K562 (cell line): ENCODE data around the gene RETREG1. TPM values are rescaled to one million over a fixed set of nuclear protein-coding genes. Genes with fewer than 3 reads are reported as not detected.

Experiments
- ATAC-seq: fragments of 200-7000 bp; cut with Tn5 transposase; 3 replicates; pipeline ENCODE4 v1.9.1; 2020; ENCODE audit warnings: moderate library complexity
- BruUV-seq: library from RNA; stranded (reverse); fragments of 400-500 nt; replicated peaks from 2 replicates; lab custom pipeline; 2021; lab: Mats Ljungman, UMichigan
- CTCF ChIA-PET: fragments of 300-600 bp; formaldehyde crosslinking; extraction: SDS; loops from one replicate; lab custom pipeline; 2021; ENCODE audit warnings: low intra/inter-chr PET ratio; lab: Yijun Ruan, JAX
- POLR2A ChIA-PET: fragments of 300-600, 350-650 bp; sonication (Branson Sonifier 250); formaldehyde crosslinking; extraction: SDS; loops from one replicate; lab custom pipeline; 2021; ENCODE audit warnings: antibody characterized with exemption, inconsistent platforms; lab: Yijun Ruan, JAX
- DNase-seq, 4 experiments: peaks; one replicate each; pipeline versions ENCODE4 v3.0.0 to v3.0.0-alpha.2; 2011 to 2018; ENCODE audit warnings: low spot score in 3 of 4, mixed read lengths in 3 of 4; ENCODE audit errors: extremely low read depth in 1 of 4
- FAIRE-seq: peaks from 2 replicates; lab custom pipeline; 2011; peaks lifted over from hg19 to GRCh38; lab: Jason Lieb, UNC
- H2AFZ ChIP-seq: 2 replicates; pipeline ENCODE4 v1.6.0; 2011; ENCODE audit warnings: low read depth, low read length, control low read depth, inconsistent platforms
- H3K27ac ChIP-seq: fragments of 200-600 bp; 3 replicates; pipeline ENCODE4 v1.8.0; 2011; ENCODE audit warnings: low read depth, mild to moderate bottlenecking, control low read depth, inconsistent platforms, low read length, moderate library complexity, mixed read lengths; ENCODE audit errors: extremely low read depth
- H3K27me3 ChIP-seq, 2 experiments: fragments of 300-600 bp in 1 of 2; 2 replicates in 1 of 2; 3 replicates in 1 of 2; pipeline versions ENCODE4 v1.6.0 to v1.8.0; 2011; ENCODE audit warnings: inconsistent platforms in 2 of 2, low read length in 2 of 2, mild to moderate bottlenecking in 1 of 2, mixed read lengths in 1 of 2, moderate library complexity in 1 of 2; ENCODE audit not compliant: control insufficient read depth in 2 of 2, insufficient read depth in 2 of 2
- H3K36me3 ChIP-seq: fragments of 300-600 bp; 3 replicates; pipeline ENCODE4 v1.8.0; 2011; ENCODE audit warnings: mild to moderate bottlenecking, low read length, inconsistent platforms; ENCODE audit not compliant: control insufficient read depth, insufficient read depth
- H3K4me1 ChIP-seq, 2 experiments: fragments of 200-600 bp in 1 of 2; replicated peaks in 1 of 2; 2 replicates in 1 of 2; 3 replicates in 1 of 2; pipeline versions ENCODE4 v1.5.1 to v1.8.0; 2011; ENCODE audit warnings: inconsistent platforms in 2 of 2, low read length in 2 of 2, mild to moderate bottlenecking in 1 of 2, mixed read lengths in 1 of 2, moderate library complexity in 1 of 2; ENCODE audit not compliant: control insufficient read depth in 2 of 2, insufficient read depth in 2 of 2
- H3K4me2 ChIP-seq: 2 replicates; pipeline ENCODE4 v1.6.1; 2011; ENCODE audit warnings: low read length, control low read depth, inconsistent platforms, mixed read lengths; ENCODE audit not compliant: insufficient read depth
- H3K4me3 ChIP-seq: fragments of 200-600 bp; sonication (generic), shearing (Covaris generic); 2 replicates; pipeline ENCODE4 v1.5.1; 2016; ENCODE audit warnings: control low read depth, inconsistent platforms
- H3K79me2 ChIP-seq: fragments of 200-600 bp; 3 replicates; pipeline ENCODE4 v1.8.0; 2011; ENCODE audit warnings: low read length, inconsistent platforms; ENCODE audit not compliant: control insufficient read depth, insufficient read depth
- H3K9ac ChIP-seq, 2 experiments: 2 replicates each; pipeline versions ENCODE4 v1.6.0 to v1.6.1; 2011; ENCODE audit warnings: low read depth in 2 of 2, low read length in 2 of 2, control low read depth in 1 of 2, inconsistent platforms in 1 of 2, mild to moderate bottlenecking in 1 of 2, mixed read lengths in 1 of 2; ENCODE audit not compliant: insufficient read depth in 1 of 2
- H3K9me1 ChIP-seq: one replicate; pipeline ENCODE4 v1.6.0; 2011; ENCODE audit warnings: inconsistent platforms, mild to moderate bottlenecking, low read length, moderate library complexity; ENCODE audit not compliant: control insufficient read depth, insufficient read depth
- H3K9me3 ChIP-seq: replicated peaks from 2 replicates; pipeline ENCODE4 v1.5.1; 2011; ENCODE audit warnings: low read depth, low read length, inconsistent platforms; ENCODE audit not compliant: control insufficient read depth, insufficient read depth
- H4K20me1 ChIP-seq: replicated peaks from 2 replicates; pipeline ENCODE4 v1.6.1; 2011; ENCODE audit warnings: low read length, inconsistent platforms, mixed read lengths; ENCODE audit not compliant: control insufficient read depth, insufficient read depth
- C11orf30 ChIP-seq: fragments of 450-650 bp; IDR thresholded peaks from 2 replicates; pipeline ENCODE4 v1.6.1; 2016; ENCODE audit warnings: low read depth, mild to moderate bottlenecking
- DPF2 ChIP-seq: fragments of 450-650 bp; IDR thresholded peaks from 2 replicates; pipeline ENCODE4 v1.6.1; 2016
- OTX1 ChIP-seq: fragments of 450-650 bp; formaldehyde crosslinking; IDR thresholded peaks from 2 replicates; pipeline ENCODE4 v1.4.0; 2022; ENCODE audit warnings: mild to moderate bottlenecking
- PPARD ChIP-seq: fragments of 250-450 bp; sonication (Bioruptor Pico); IDR thresholded peaks from 2 replicates; pipeline ENCODE4 v1.8.0; 2022; ENCODE audit warnings: inconsistent platforms, mild to moderate bottlenecking, moderate library complexity
- ZNF133 ChIP-seq: fragments of 250-450 bp; sonication (Bioruptor Pico); IDR thresholded peaks from 2 replicates; pipeline ENCODE4 v1.4.0; 2020; ENCODE audit warnings: mild to moderate bottlenecking
- ZNF165 ChIP-seq: fragments of 250-450 bp; sonication (Bioruptor Pico); IDR thresholded peaks from 2 replicates; pipeline ENCODE4 v1.4.0; 2020; ENCODE audit warnings: borderline replicate concordance
- ZNF282 ChIP-seq: sonication (generic); formaldehyde crosslinking; IDR thresholded peaks from 2 replicates; pipeline ENCODE4 v1.8.1; 2023; ENCODE audit warnings: missing genetic modification reagents
- ZNF316 ChIP-seq: fragments of 450-650 bp; IDR thresholded peaks from 2 replicates; pipeline ENCODE4 v1.6.1; 2016
- in situ Hi-C: fragments of 300-500 bp; cut with MboI; formaldehyde crosslinking; loops from 4 replicates; pipeline ENCODE4 v1.15.0; 2018; ENCODE audit warnings: inconsistent platforms, mixed read lengths
- intact Hi-C: fragments of 100-400 bp; cut with micrococcal nuclease; formaldehyde crosslinking; loops from 2 replicates; pipeline ENCODE4 v1.14.2; 2022
- polyA plus RNA-seq, 8 experiments: library from polyadenylated mRNA; depleted of rRNA in 4 of 8; stranded (reverse) in 5 of 8; unstranded in 3 of 8; fragments of >200 nt; fragmentation: Nextera tagmentation in 2 of 8; fragmentation: Illumina TruSeq in 1 of 8; extraction: Ambion mirVana in 2 of 8; extraction: Trizol in 1 of 8; gene quantifications; 2 replicates each; pipeline versions ENCODE4 v1.2.1 to v1.2.3, GENCODE V29; 2011 to 2014; ENCODE audit warnings: inconsistent platforms in 1 of 8, missing spikeins in 1 of 8
- total RNA-seq, 7 experiments: library from RNA; depleted of rRNA in 6 of 7; stranded (reverse); fragments of >200 nt in 6 of 7; fragmentation: Illumina TruSeq in 2 of 7; extraction: Trizol in 2 of 7; gene quantifications; 2 replicates each; pipeline versions ENCODE4 v1.2.1 to v1.2.3, GENCODE V29; 2011 to 2021; ENCODE audit warnings: low replicate concordance in 1 of 7
- TF ChIP-seq, protein P1 (sequence below): IDR thresholded peaks from 2 replicates; pipeline ENCODE4 v1.6.1; 2012; ENCODE audit warnings: low read depth, low read length, improper control_type of control experiment, borderline replicate concordance
- TF ChIP-seq, protein P2 (sequence below): fragments of 200-800 bp; sonication (Bioruptor generic); IDR thresholded peaks from 2 replicates; pipeline ENCODE4 v1.6.1; 2017; ENCODE audit warnings: missing genetic modification characterization, missing compliant biosample characterization

The RETREG1 gene
- total and polyA plus RNA-seq, 9 of the 15 experiments (the other 6 are each of a cell fraction or from before 2014, with no cell fraction given) = 0.01 to 0.20 (median 0.08) TPM; not detected in 5

DNA sequence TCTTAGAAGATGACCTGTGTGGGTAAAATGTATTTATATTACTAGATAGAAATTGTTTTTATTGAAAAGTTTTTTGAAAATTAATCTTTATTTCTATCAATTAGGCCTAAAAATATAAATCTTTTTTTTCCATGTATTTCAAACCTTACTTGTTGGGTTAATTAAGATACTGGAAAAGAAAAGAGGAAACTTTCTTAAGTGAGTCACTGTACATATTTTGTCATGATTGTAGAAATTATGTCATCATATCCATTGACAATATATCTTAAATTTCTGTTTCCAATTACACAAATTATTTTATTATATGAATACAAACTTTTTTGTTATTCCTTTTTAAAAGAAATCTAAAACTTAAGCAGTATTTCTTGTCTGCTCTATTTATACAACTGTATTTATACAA, 53.1 kb downstream of the RETREG1 start:
- ATAC-seq (no peak), FAIRE-seq (no peak), DNase-seq (no peak)
- peaks cover 4 to 10% of the 10 kb centered on the region in 2 experiments; a peak in 2 of 5 replicates for H3K27me3 ChIP-seq
- intact Hi-C loops = no loop called here
- ChIA-PET CTCF (no interaction called here), POLR2A (no interaction called here)
- H3K36me3 ChIP-seq = no peaks in the 10 kb centered on the region
- H3K4me3 ChIP-seq = no peak overlapping the region
- no peaks in the 10 kb centered on the region for H3K4me1 ChIP-seq
- H3K9me1 ChIP-seq = no peaks in the 10 kb centered on the region
- H4K20me1 ChIP-seq = no peaks in the 10 kb centered on the region
- no peak overlapping the region for H2AFZ ChIP-seq
- no peak overlapping the region for H3K4me2 ChIP-seq
- BruUV-seq = no TSS peak
- no peaks in the 10 kb centered on the region for H3K9me3 ChIP-seq
- H3K79me2 ChIP-seq = no peaks in the 10 kb centered on the region
- H3K27ac ChIP-seq = no peak overlapping the region
- TF ChIP-seq, protein P1, sequence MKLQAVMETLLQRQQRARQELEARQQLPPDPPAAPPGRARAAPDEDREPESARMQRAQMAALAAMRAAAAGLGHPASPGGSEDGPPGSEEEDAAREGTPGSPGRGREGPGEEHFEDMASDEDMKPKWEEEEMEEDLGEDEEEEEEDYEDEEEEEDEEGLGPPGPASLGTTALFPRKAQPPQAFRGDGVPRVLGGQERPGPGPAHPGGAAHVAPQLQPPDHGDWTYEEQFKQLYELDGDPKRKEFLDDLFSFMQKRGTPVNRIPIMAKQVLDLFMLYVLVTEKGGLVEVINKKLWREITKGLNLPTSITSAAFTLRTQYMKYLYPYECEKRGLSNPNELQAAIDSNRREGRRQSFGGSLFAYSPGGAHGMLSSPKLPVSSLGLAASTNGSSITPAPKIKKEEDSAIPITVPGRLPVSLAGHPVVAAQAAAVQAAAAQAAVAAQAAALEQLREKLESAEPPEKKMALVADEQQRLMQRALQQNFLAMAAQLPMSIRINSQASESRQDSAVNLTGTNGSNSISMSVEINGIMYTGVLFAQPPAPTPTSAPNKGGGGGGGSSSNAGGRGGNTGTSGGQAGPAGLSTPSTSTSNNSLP = no peak
- TF ChIP-seq C11orf30 (no peak), OTX1 (CRISPR knock-in tag) (no peak), ZNF133 (CRISPR knock-in tag) (no peak), ZNF282 (no peak), DPF2 (no peak), ZNF165 (CRISPR knock-in tag) (no peak), ZNF316 (no peak), PPARD (no peak)
- TF ChIP-seq, protein P2, sequence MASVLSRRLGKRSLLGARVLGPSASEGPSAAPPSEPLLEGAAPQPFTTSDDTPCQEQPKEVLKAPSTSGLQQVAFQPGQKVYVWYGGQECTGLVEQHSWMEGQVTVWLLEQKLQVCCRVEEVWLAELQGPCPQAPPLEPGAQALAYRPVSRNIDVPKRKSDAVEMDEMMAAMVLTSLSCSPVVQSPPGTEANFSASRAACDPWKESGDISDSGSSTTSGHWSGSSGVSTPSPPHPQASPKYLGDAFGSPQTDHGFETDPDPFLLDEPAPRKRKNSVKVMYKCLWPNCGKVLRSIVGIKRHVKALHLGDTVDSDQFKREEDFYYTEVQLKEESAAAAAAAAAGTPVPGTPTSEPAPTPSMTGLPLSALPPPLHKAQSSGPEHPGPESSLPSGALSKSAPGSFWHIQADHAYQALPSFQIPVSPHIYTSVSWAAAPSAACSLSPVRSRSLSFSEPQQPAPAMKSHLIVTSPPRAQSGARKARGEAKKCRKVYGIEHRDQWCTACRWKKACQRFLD (CRISPR knock-in tag) = no peak
- no peak overlapping the region for H3K9ac ChIP-seq
- in situ Hi-C loops = no loop called here
